ENCODE data around the gene RGL1.

- TF ChIP-seq CTCF (IDR thresholded peaks at IDR 0.05): no peak
- TF ChIP-seq POLR2A (IDR thresholded peaks at IDR 0.05): no peak
These were observed 54.2 kb downstream of the RGL1 start for GRCh38 chr1:183859119-183859518.
